ENCODE results near the gene RAPGEF1.
"Not testable (repeated sequence)": the region's sequence is repeated elsewhere in the genome, so short reads cannot be mapped to it uniquely, and the experiment has no call there.

Gene RAPGEF1

DNA sequence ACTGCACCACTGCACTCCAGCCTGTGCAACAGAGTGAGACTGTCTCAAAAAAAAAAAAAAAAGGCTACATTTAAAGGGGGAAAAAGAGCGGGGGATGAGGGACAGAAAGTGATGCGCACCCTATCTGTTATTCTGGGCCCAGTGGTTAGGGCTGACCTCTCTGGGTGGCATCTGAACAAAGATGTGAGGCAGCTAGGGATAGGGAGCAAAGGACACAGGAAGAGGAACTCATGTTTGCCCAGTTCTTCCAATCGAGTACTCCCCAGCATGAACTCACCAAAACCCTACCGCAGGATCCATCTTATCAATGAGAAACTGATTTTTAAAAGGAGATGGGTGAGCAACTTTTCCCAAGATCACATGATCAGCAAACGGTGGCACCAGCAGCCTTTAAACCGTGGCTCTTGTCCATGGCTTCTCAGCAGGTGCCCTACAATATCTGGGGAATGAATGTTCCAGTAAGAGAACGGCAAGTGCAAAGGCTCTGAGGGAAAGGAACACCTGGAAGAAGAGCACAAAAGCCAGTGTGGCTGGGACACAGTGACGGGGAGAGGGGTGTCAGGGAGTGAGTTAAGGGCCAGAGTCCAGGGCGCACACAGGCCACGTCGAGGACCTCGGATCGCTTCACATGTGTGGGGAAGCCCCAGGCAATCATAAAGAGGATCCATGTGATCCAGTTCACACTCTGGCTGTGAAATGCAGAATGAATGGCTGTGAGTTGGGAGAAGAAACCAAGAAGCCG is 22.0 kb downstream of the RAPGEF1 start:
- DNase-seq: no peak
- in situ Hi-C loops (cut with MboI; ENCODE audit: low pct_unique_long_range_greater_than_20kb, low sequenced_read_pairs): no loop called here

GRCh38 chr9:131715906-131716305 is 24.0 kb downstream of the RAPGEF1 start:
- in situ Hi-C loops (cut with MboI; ENCODE audit: low pct_unique_long_range_greater_than_20kb, low sequenced_read_pairs): no loop called here
- DNase-seq: no peak

GRCh38 chr9:131714821-131715220 is 25.1 kb downstream of the RAPGEF1 start:
- in situ Hi-C loops (cut with MboI; ENCODE audit: low pct_unique_long_range_greater_than_20kb, low sequenced_read_pairs): no loop called here
- no peak for DNase-seq

DNA sequence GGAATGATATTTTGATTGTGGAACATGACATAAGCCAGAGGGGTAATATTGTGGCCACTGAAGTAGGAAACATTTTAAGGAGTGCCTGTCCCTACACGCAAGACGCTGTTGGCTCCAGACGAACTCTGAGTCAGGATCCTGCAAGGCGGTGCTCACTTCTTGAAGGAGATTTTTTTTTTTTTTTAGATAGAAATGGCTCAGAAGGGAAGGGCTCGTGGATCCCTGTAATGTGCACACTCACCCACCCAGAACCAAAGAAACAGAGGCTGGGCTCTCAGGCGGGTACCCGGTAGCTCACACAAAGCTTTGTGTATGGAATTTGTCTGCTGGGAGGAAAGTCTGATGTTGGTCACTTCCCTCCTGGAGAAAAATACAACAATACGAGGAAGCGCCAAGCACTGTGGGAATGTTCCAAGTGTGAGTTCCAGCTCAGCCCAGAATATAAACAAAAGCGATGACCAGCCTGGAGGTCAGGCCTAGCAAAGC is 25.7 kb downstream of the RAPGEF1 start:
- in situ Hi-C loops (cut with MboI; ENCODE audit: low pct_unique_long_range_greater_than_20kb, low sequenced_read_pairs): no loop called here
- DNase-seq: no peak

DNA sequence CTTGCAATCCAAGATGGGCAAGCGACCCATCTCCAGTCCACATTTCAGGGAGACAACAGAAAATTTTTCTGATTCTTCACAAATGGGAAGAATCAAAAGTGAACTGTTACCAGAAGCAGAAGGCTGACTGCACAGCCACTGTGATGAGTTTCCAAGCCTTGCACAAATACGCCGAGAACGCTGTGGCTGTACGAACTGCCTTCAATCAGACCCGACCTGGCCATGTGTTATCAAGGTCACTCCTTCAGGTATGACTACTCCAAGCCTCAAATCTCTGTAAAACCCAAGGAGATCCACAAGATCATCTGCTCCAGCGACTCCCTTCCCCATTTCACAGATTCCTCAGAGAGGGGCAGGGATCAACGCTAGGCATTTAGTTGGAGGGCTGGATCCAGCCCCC is 26.9 kb downstream of the RAPGEF1 start:
- DNase-seq: no peak
- in situ Hi-C loops (cut with MboI; ENCODE audit: low pct_unique_long_range_greater_than_20kb, low sequenced_read_pairs): no loop called here

DNA sequence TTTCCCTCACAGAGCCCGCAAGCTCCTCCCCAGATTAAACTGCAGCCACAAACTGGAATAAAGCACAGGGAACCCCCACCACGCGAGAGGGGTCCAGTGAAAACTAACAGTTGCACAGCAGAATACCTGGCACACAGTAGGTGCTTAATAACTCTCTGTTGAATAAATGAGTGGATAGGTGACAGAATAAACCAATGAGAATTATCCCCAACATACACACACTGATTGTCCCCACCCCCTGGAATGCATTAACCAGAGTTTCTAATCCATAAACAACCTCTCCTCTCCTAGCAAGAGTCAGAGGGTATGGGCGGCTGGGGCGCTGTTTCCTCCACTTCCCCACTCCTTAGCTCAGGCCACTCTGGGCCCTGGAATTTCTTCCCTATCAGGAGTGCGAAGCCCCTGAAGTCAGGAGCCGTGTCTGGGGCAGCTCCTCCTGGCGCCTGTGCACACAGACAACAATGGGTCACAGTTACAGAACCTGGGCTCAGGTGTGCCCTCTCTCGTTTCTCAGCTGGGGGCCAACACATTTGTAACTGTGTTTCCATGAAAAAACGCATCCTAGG is 27.6 kb downstream of the RAPGEF1 start:
- in situ Hi-C loops (cut with MboI; ENCODE audit: low pct_unique_long_range_greater_than_20kb, low sequenced_read_pairs): no loop called here
- DNase-seq: no peak

DNA sequence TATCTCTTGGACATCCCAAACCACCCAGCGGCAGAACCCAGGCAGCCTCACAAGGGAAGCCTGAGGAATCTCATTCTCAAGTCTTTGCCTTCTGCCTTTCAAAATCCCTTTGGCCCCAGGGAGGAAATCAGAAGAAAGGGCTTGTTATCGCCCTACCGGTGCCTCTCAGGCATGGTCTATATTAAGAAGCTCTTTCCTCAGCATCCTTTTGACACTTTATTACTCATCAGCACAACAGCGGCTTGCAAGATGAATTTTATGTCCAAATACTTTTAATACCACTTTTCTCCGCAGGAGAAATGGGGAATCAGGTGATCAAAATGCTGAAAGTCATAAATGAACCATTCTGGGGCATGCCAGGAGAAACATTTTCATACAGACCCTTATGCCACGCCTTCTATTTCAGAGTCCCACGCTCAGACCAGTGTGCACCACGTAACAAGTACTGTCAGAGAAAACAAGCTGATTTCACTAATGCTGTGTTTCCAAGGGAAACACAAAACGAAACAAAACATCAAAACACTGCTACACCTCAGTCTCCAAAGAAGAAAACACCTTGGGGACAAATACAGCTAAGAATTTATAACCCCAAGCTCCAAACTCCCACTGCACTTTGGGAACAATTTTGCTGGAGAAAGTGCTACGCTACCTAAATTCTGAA is 30.0 kb downstream of the RAPGEF1 start:
- in situ Hi-C loops (cut with MboI; ENCODE audit: low pct_unique_long_range_greater_than_20kb, low sequenced_read_pairs): no loop called here
- DNase-seq: no peak

GRCh38 chr9:131709010-131709770 is 30.7 kb downstream of the RAPGEF1 start:
- in situ Hi-C loops (cut with MboI; ENCODE audit: low pct_unique_long_range_greater_than_20kb, low sequenced_read_pairs); DNase-seq: not testable (repeated sequence)

GRCh38 chr9:131708226-131709002 is 31.5 kb downstream of the RAPGEF1 start:
- peak; percentile 38 for DNase-seq
- in situ Hi-C loops (cut with MboI; ENCODE audit: low pct_unique_long_range_greater_than_20kb, low sequenced_read_pairs): no loop called here

DNA sequence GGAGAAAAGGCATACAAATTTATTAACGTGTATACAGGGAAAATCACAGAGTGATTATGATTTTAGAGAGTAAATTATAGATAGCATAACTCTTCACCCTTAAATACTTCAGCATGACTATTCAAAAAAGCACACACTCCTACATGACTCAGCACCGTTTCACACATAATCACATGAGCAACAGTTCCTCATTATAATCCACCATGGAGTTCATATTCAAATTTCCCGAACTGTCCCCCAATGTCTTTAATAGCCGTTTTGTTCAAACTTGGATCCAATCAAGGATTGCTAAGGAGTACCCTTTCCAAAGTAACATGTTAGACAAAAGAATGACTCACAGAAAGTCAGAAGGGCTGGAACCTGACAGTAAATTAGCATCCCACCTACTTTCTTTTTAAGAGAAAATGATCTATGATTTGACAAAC is 32.1 kb downstream of the RAPGEF1 start:
- in situ Hi-C loops (cut with MboI; ENCODE audit: low pct_unique_long_range_greater_than_20kb, low sequenced_read_pairs): no loop called here
- DNase-seq: peak; percentile 51

- in situ Hi-C loops (cut with MboI; ENCODE audit: low pct_unique_long_range_greater_than_20kb, low sequenced_read_pairs): no loop called here
- no peak for DNase-seq
Measured at GRCh38 chr9:131707050-131707449, 32.8 kb downstream of the RAPGEF1 start.

DNA sequence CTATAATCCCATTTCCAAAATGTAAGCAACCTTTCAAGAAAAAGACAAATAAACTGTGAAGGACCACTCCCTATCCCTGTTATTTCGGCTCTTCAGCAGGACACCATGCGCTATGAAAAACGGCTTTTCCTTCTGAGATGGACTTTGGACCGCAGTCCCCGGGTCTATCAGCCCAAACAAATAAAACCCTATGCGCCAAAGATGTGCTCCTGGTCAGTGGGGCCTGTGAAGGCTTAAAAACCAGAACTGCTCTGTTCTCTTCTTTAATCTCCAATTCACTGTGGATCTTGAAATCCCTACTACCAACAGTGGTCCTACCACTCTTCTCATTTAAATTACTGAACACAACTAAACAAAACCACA is 33.3 kb downstream of the RAPGEF1 start:
- in situ Hi-C loops (cut with MboI; ENCODE audit: low pct_unique_long_range_greater_than_20kb, low sequenced_read_pairs): no loop called here
- no peak for DNase-seq

DNA sequence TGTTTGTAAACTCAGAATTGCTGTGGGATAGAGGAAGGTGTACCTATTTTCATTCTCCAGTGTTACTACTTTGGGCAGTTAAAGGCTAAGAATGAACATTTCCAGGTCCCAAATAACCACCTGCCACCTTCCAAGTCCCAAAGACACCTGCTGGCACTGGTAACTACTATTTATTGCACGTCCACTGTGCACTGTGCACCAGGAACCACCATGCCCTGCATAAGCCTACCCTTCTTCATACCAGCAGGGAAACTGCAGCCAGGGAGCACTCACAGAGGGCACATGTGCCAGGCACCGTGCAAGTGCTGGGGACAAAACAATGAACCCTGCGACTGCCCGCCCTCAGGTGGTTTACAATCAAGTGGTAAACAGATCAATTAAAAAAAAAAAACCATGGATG is 34.9 kb downstream of the RAPGEF1 start:
- no peak for DNase-seq
- in situ Hi-C loops (cut with MboI; ENCODE audit: low pct_unique_long_range_greater_than_20kb, low sequenced_read_pairs): no loop called here

- DNase-seq: no peak
- in situ Hi-C loops (cut with MboI; ENCODE audit: low pct_unique_long_range_greater_than_20kb, low sequenced_read_pairs): no loop called here
Measured at GRCh38 chr9:131704141-131704983, 35.5 kb downstream of the RAPGEF1 start.

DNA sequence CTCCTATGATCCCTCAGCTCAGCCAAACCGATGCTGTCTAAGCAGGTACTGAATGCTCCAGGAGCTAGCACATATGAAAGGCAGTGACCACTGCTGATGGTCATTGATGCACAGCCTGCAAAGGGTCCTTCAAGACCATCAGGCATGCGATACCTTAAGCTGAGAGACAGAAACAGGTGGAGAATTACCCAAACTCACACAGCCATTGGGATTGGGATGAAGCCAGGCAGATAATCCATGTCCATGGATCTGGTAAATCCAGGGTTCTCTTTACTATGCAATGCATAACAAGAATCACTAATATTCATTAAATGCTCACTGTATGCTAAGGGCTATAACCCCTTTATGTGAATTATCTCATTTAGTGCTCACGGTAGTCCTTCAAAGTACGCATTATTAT is 36.2 kb downstream of the RAPGEF1 start:
- DNase-seq: no peak
- in situ Hi-C loops (cut with MboI; ENCODE audit: low pct_unique_long_range_greater_than_20kb, low sequenced_read_pairs): no loop called here

GRCh38 chr9:131702911-131703310 is 37.0 kb downstream of the RAPGEF1 start:
- in situ Hi-C loops (cut with MboI; ENCODE audit: low pct_unique_long_range_greater_than_20kb, low sequenced_read_pairs): no loop called here
- no peak for DNase-seq

DNA sequence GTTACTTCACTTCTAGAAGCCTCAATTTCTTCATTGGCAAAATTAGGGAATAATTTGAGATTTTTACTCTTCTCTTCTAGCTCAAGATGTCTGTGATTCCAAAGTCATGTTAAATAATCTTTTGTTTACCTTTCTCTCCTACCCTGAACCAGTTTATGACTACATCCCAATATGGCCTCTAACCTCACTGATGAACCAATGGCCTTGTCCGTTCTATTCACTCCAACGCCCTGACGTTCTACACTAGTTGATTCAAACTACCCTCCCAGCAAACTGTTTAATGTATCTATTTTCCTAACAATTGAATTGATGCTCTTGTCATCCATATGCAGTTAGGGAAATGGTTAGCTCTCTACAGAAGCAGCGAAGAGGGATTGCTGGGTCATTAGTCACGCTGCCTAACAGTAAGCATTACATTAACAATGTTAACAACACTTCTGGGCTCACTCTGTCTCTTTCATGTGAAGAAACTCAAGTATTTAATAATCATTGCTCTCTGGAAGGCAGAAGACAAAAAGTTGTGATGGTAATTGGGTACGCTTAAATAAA is 38.0 kb downstream of the RAPGEF1 start:
- in situ Hi-C loops (cut with MboI; ENCODE audit: low pct_unique_long_range_greater_than_20kb, low sequenced_read_pairs): no loop called here
- DNase-seq: no peak

- in situ Hi-C loops (cut with MboI; ENCODE audit: low pct_unique_long_range_greater_than_20kb, low sequenced_read_pairs): no loop called here
- no peak for DNase-seq
Measured at GRCh38 chr9:131701436-131701781, 38.5 kb downstream of the RAPGEF1 start.

All from KBM-7 (cell line).